HG02642 (cell line): ENCODE results near the gene STK39.

Experiments
- ATAC-seq: cut with Tn5 transposase; IDR thresholded peaks from one replicate; pipeline ENCODE4 v1.9.1; 2021; ENCODE audit warnings: mild to moderate bottlenecking; ENCODE audit not compliant: unreplicated experiment, poor library complexity

The STK39 gene

DNA sequence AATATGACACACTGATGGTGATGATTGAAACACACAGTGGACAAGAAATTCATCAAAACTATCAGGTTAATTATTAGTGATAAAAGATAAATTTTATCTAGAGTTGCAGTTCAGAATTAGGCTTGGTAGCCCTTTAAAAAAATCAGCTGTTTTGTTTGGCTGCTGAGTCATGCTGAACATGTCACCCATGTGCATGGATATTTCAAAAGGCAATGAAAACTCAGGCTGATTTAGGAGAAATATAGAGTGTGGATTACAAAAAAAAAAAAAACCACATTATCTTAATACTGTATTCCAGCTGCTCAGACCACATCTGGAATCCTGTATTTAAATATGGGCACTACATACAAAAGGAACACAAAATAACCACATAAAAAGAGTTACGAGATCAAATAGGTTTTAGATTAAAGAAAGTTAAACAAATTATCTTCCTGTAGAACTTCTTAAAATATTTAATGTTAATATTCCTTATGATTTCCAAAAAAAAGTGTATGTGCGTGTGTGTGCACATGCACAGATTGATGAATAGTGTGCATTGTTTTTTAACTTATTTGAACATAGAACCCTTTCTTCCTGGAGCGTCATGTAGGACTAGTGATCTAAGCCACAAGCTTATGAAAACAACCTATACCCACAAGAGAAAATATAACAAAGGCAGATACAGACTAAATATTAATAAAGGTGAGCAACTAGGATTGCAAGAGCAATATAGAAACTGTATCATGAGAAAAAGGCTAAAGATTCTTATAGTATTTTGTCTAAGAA lies 186.2 kb downstream of the STK39 start:
- ATAC-seq, result no peak

- no peak for ATAC-seq
Measured at GRCh38 chr2:168059758-168060157, 187.6 kb downstream of the STK39 start.

DNA sequence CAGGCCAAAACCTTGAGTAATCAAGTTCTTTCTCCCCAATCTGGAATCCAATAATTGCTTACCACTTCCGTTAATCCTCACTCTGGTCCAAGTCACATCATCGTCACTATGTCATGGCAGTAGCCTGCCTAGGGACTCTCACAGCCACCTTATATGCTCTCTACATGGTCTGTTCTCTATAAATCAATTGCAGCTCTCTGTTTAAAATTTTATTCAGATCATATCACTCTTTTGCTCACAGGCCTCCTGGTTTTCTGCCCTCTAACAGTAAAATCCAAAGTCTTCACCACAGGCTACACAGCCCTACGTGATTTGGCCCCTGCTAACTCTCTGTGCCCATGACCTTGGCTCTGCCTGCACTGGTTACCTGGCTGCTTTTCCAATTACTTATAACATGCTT lies 188.7 kb downstream of the STK39 start:
- no peak for ATAC-seq

- no peak for ATAC-seq
Measured at GRCh38 chr2:168056242-168056787, 191.1 kb downstream of the STK39 start.

GRCh38 chr2:168054657-168055056 lies 192.7 kb downstream of the STK39 start:
- no peak for ATAC-seq

- no peak for ATAC-seq
Measured at GRCh38 chr2:168053676-168054075, 193.7 kb downstream of the STK39 start.

DNA sequence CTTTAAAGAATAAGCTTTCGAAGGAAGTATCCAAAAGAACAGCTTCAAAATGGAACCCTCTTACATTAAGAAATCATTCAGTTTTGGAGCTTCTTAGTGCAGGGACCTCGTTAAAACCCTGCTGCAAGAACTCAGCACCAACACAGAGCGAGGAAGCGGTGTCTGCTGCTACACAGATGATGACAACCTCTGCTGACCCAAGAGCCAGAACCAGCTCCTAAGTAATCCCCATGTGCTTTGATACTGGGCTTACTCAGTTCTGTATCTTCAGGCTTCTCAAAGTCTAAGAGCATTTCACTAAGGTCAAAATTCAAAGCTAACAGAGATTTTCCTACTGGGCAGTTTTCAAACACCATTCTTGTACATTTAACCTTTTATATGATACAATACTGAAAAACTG lies 194.6 kb downstream of the STK39 start:
- ATAC-seq, result no peak

DNA sequence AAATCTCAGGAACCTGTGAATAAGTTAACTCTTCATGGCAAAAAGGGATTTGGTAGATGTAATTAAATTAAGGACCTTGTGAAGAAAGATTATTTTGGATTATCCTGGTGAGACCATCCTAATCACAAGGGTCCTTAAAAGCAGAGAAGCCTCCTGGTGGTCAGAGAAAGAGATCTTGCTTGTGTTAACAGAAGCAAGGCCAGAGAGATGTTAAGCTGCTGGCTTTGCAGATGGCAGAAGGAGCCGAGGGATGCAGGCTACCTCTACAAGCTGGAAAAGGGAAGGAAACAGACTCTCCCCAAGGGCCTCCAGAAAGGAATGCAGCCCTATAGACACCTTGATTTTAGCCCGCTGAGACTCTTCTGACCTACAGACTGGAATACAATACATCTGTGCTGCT lies 197.0 kb downstream of the STK39 start:
- no peak for ATAC-seq

DNA sequence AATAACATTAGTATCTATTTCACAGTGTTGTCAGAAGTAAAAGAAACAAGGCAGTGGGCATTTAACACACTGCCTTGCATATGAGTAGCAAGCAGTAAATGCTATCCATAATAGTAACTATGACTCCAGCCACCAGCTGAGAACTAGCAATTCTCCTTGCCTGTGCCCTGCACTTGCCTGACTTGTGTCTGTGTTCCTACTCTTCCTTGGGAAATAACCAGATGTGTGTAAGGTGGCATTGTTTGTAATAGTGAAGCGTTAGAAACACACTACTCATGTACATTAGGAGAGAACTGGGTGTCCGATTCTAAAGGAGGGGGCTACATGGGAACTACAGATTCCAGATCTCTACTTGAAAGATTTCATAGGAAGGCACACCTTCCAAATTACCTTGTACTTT lies 197.8 kb downstream of the STK39 start:
- no peak for ATAC-seq

- ATAC-seq, result no peak
Measured at GRCh38 chr2:168047091-168047690, 200.2 kb downstream of the STK39 start.

- no peak for ATAC-seq
Measured at GRCh38 chr2:168044579-168044978, 202.8 kb downstream of the STK39 start.

DNA sequence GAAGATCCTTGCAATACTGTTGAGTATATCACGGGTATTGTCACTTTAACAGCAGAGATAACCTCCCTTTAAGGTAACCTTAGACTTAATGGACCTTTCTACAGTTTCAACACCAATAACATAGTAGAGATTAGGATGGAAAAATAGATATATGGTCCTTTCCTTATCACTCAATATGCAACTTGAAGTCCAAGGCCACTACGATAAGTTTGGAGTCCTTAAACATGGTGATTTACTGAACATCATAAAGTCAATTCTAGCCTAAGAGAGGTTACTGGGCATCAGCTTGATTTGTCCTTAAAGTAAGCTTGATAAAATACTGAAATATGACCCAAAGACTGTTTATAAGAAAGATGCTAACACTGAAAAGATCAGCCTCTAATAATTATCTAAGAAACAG lies 203.2 kb downstream of the STK39 start:
- no peak for ATAC-seq

- ATAC-seq, result peak; percentile 90
Measured at GRCh38 chr2:168042127-168042824, 205.1 kb downstream of the STK39 start.

DNA sequence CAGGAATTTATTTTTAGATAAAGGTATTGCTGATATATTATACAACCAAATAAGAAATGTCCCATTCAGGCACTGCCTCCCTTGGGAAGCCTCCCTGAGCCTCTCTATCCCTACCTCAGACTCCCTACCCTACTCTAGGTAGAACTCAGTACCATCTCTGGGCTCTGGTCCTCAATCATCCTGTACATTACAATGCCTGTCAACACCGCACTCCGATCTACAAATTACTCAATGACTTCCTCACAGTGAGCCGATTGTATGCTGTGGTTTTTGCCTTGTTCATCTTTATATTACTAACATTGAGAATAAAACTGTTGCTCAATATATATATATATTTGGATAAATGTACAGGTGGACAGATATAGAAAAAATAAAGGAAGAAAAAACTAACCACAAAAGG lies 207.5 kb downstream of the STK39 start:
- ATAC-seq, result no peak

- no peak for ATAC-seq
Measured at GRCh38 chr2:168037778-168038177, 209.6 kb downstream of the STK39 start.

GRCh38 chr2:168035458-168035857 lies 211.9 kb downstream of the STK39 start:
- peak; percentile 54 for ATAC-seq

- ATAC-seq, result no peak
Measured at GRCh38 chr2:168034616-168035015, 212.8 kb downstream of the STK39 start.

DNA sequence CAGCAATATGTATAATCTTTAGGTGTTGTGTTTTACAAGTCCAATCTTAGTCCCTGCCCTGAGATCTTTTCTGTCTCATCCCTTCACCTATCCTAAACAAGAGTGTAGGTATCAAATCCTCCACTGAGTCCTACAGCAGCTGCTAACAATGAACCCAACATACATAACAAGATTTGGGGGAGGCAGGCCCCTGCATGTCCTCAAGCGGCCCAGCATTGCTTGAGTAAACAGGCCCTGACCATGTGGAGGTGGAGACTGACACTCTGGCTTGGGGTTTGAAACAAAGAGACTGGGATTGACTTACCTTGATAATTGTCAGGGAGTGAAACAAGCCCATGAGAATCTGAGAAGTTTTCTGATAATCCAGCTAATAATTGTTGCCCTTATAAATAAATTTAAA lies 213.4 kb downstream of the STK39 start:
- no peak for ATAC-seq

DNA sequence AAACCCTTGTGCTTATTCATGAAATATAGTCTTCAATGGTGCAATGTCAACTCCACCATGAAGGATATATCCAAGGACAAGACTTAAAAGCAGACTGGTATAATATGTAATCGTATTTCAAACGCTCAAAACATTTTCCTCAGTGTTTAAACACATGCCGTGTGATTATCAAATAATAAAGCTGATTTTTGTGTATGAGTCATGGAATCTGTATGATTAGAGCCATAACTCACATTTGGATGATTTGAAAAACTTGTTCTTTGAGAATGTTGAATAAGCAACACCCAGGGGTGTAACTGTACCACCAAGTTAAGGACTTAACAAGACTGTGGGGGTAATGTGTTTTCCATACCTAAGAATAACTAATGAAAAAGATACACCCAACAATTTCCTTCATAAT lies 215.3 kb downstream of the STK39 start:
- ATAC-seq, result no peak

DNA sequence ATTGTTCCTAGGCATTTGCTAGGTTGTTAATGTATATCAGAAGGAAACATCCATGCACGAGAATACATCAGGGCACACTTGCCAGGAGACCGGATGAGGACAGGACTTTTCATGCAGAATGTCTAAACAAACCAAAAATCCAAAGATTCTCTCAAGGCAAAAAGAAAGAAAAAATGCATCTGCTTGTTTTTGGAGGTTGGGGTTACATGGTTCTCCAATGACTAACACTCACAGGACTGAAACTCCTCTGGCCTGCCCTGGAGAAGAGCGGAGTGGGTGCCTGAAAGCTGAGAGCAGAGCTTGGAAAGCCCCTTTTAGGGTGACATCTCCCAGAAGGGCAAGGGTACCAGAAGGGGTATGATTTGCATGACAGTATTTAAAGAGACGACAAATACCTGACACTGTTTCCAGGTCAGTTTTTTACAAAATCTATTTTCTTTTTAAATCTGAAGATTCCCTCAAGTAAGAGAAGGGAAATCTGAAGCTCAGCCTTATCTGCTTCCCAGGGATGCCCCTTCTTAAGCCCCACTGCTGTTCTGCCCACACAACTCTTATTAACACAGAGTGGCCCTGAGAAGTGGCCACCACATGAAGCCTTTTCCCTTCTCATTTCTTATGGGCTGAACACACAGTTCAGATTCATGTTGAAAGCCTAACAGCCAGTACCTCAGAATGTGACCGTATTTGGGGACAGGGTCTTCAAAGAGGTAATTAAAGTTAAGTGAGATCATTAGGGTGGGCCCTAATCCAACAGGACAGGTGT lies 216.4 kb downstream of the STK39 start:
- ATAC-seq, result peak; percentile 93

- ATAC-seq, result no peak
Measured at GRCh38 chr2:168029071-168029470, 218.3 kb downstream of the STK39 start.
